SU-DHL-6 (cell line): ENCODE results near the gene GARNL3.

Experiments
- H2AFZ ChIP-seq: fragments of 200-600 bp; sonication (generic); 2 replicates; pipeline ENCODE4 v1.6.1; 2014; ENCODE audit warnings: low read depth, mild to moderate bottlenecking, moderate library complexity, mixed read lengths, antibody characterized with exemption, low read length; ENCODE audit not compliant: severe bottlenecking
- H3F3A ChIP-seq: fragments of 200-600 bp; shearing (Covaris generic); 2 replicates; pipeline ENCODE4 v1.6.0; 2016; ENCODE audit warnings: antibody characterized with exemption, mild to moderate bottlenecking; ENCODE audit not compliant: insufficient read depth
- H3K27ac ChIP-seq: fragments of 200-600 bp; sonication (generic); 2 replicates; pipeline ENCODE4 v1.5.1; 2016; ENCODE audit warnings: low read depth, mild to moderate bottlenecking, low read length, moderate library complexity, mixed read lengths
- H3K27me3 ChIP-seq: fragments of 200-600 bp; sonication (generic), shearing (Covaris generic); 2 replicates; pipeline ENCODE4 v1.6.0; 2014; ENCODE audit warnings: mild to moderate bottlenecking, low read length
- H3K36me3 ChIP-seq: fragments of 200-600 bp; sonication (generic); 2 replicates; pipeline ENCODE4 v1.6.1; 2014; ENCODE audit warnings: mild to moderate bottlenecking, low read length, mixed read lengths
- H3K4me2 ChIP-seq: fragments of 300-600, 200-600 bp; shearing (Covaris generic), sonication (generic); 2 replicates; pipeline ENCODE4 v1.6.0; 2014; ENCODE audit warnings: low read length, low read depth, mild to moderate bottlenecking; ENCODE audit not compliant: poor library complexity, severe bottlenecking
- H3K4me3 ChIP-seq: fragments of 200-600 bp; sonication (generic); 2 replicates; pipeline ENCODE4 v1.5.1; 2014; ENCODE audit warnings: antibody characterized with exemption, low read length, mild to moderate bottlenecking, mixed read lengths; ENCODE audit not compliant: insufficient read depth, poor library complexity, severe bottlenecking
- H3K79me2 ChIP-seq: fragments of 200-600 bp; sonication (generic); 2 replicates; pipeline ENCODE4 v1.6.1; 2014; ENCODE audit warnings: mild to moderate bottlenecking, low read length, moderate library complexity; ENCODE audit not compliant: insufficient read depth
- H3K9ac ChIP-seq: fragments of 200-600 bp; sonication (generic); 2 replicates; pipeline ENCODE4 v1.7.0; 2014; ENCODE audit warnings: mild to moderate bottlenecking, low read length
- H3K9me2 ChIP-seq: fragments of 200-600 bp; sonication (generic); replicated peaks from 2 replicates; pipeline ENCODE4 v1.6.1; 2014; ENCODE audit warnings: low read length; ENCODE audit not compliant: insufficient read depth
- H3K9me3 ChIP-seq: fragments of 200-600 bp; sonication (generic); 2 replicates; pipeline ENCODE4 v1.6.1; 2014; ENCODE audit warnings: low read length, mixed read lengths; ENCODE audit not compliant: insufficient read depth
- H4K20me1 ChIP-seq: fragments of 200-600 bp; sonication (generic); 2 replicates; pipeline ENCODE4 v1.6.1; 2014; ENCODE audit warnings: low read depth, mild to moderate bottlenecking, antibody characterized with exemption, low read length, moderate library complexity, mixed read lengths
- CTCF ChIP-seq: fragments of 200-600 bp; sonication (generic); IDR thresholded peaks from one replicate; pipeline ENCODE4 v1.5.1; 2017; ENCODE audit warnings: antibody characterized with exemption, mild to moderate bottlenecking, low read length, moderate library complexity; ENCODE audit not compliant: insufficient read depth, poor library complexity, severe bottlenecking
- EZH2phosphoT487 ChIP-seq: fragments of 200-600 bp; sonication (generic), shearing (Covaris generic); conservative IDR thresholded peaks from 2 replicates; pipeline ENCODE4 v1.6.1; 2018; ENCODE audit warnings: mild to moderate bottlenecking, antibody characterized with exemption, low read length, moderate library complexity, mixed read lengths

GARNL3 gene

GRCh38 chr9:127305838-127306226 lies 41.3 kb downstream of the GARNL3 start:
- Histone ChIP-seq H3K79me2 (no peaks in the 10 kb centered on the region), H3K27me3 (no peaks in the 10 kb centered on the region), H3K9me2 (no peaks in the 10 kb centered on the region), H3K9me3 (no peaks in the 10 kb centered on the region), H3K9ac (no peak overlapping the region), H4K20me1 (no peaks in the 10 kb centered on the region), H3K4me2 (no peak overlapping the region), H3K36me3 (no peaks in the 10 kb centered on the region), H3K4me3 (no peak overlapping the region), H3K27ac (no peak overlapping the region), H2AFZ (no peak overlapping the region), H3F3A (no peaks in the 10 kb centered on the region)
- no peak for TF ChIP-seq EZH2phosphoT487
- no peak for TF ChIP-seq CTCF

GRCh38 chr9:127307802-127308201 lies 43.2 kb downstream of the GARNL3 start:
- Histone ChIP-seq H3K9ac (no peak overlapping the region), H3K4me3 (no peak overlapping the region), H3K27ac (no peak overlapping the region), H3F3A (no peaks in the 10 kb centered on the region), H3K36me3 (no peaks in the 10 kb centered on the region), H3K79me2 (no peaks in the 10 kb centered on the region), H3K27me3 (no peaks in the 10 kb centered on the region), H3K9me3 (no peaks in the 10 kb centered on the region), H3K4me2 (no peak overlapping the region), H2AFZ (no peak overlapping the region), H4K20me1 (no peaks in the 10 kb centered on the region), H3K9me2 (no peaks in the 10 kb centered on the region)
- no peak for TF ChIP-seq CTCF
- no peak for TF ChIP-seq EZH2phosphoT487

- no peaks in the 10 kb centered on the region for H3K36me3 ChIP-seq
- no peak overlapping the region for H3K4me2 ChIP-seq
- H4K20me1 ChIP-seq: no peaks in the 10 kb centered on the region
- no peaks in the 10 kb centered on the region for H3K9me3 ChIP-seq
- no peaks in the 10 kb centered on the region for H3K27me3 ChIP-seq
- H3K9ac ChIP-seq: no peak overlapping the region
- no peaks in the 10 kb centered on the region for H3F3A ChIP-seq
- no peak overlapping the region for H2AFZ ChIP-seq
- H3K27ac ChIP-seq: no peak overlapping the region
- H3K79me2 ChIP-seq: no peaks in the 10 kb centered on the region
- no peak overlapping the region for H3K4me3 ChIP-seq
- no peaks in the 10 kb centered on the region for H3K9me2 ChIP-seq
- TF ChIP-seq EZH2phosphoT487 (no peak), CTCF (no peak)
Observed at GRCh38 chr9:127308652-127309434, 44.3 kb downstream of the GARNL3 start.
